Fibroblast of peridontal ligament (primary cell): ENCODE measurements around the gene CD164L2.
"Not testable (repeated sequence)": the region's sequence is repeated elsewhere in the genome, so short reads cannot be mapped to it uniquely, and the experiment has no call there.

Source experiments
- DNase-seq: peaks from one replicate; pipeline ENCODE4 v3.0.0-alpha.2; 2010; ENCODE audit errors: extremely low read depth

The CD164L2 gene

DNA sequence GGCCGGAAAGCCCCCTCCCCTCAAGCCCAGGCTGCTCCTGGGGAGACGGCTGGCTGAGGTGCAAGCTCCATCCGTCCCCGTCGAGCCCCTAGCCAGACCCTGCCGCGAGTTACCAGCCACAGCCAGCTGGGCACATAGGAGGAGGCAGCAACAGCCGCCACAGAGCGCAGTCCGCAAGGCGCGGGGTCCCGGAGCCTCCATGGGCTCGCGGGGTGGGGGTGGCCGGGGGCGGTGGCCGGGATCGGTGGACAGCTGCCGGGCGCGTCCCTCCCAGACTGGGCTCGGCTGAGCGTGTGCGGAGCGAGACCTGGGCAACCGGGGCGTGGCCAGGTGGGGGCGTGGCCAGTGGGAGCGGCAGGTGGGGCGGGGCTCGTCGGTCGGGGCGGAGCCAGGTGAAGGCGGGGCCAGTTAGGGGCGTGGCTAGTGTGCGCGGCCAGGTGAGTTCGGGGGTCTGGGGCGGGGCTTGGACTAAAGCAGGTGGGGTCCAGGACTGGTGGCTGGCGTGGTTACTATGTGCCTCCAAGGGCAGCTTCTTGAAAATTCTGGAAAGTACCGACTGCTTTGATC, at the start of gene CD164L2:
CD164L2 (minus strand) TSS at position 295 of the 567 bp plus-strand sequence; CDS start at position 201, 94 bp downstream.
- DNase-seq, result no peak

GRCh38 chr1:27432725-27433124, 49.6 kb upstream of the CD164L2 start:
- not testable (repeated sequence) for DNase-seq

GRCh38 chr1:27431601-27431940, 48.4 kb upstream of the CD164L2 start:
- DNase-seq, result no peak

DNA sequence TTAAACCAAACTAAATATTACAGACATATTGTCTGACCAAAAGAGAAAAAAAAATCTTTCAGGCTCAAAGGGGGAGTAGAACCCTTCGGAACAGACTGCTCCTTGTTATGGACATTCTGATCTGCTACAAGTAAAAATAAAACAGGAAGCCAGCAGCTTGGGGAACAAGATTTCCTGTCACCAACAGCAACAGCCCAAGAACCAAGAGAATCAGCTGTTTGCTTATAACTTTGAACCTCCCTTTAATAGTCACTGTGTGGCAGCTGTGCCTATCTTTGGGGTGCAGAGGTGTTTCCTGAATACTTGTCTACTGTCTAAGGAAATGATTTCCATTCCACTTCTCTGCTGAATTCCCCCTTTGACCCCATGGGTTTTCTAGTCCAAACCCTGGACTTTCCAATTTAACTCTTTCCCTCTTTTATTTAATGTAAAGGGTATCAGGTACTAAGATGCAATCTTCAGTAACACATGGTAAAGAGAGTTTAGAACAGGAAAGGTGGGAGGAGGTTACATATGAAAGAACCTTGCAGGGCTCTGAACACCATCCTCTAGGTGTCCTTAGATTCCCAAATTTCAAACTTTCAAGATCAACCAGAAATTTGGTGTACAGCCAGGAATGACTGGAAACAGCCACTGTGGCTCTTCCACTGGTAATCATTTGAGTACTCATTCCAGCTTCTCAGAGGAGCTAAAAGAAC, 47.9 kb upstream of the CD164L2 start:
- DNase-seq, result peak; percentile 49

GRCh38 chr1:27429029-27429425, 45.9 kb upstream of the CD164L2 start:
- DNase-seq, result peak; percentile 31

DNA sequence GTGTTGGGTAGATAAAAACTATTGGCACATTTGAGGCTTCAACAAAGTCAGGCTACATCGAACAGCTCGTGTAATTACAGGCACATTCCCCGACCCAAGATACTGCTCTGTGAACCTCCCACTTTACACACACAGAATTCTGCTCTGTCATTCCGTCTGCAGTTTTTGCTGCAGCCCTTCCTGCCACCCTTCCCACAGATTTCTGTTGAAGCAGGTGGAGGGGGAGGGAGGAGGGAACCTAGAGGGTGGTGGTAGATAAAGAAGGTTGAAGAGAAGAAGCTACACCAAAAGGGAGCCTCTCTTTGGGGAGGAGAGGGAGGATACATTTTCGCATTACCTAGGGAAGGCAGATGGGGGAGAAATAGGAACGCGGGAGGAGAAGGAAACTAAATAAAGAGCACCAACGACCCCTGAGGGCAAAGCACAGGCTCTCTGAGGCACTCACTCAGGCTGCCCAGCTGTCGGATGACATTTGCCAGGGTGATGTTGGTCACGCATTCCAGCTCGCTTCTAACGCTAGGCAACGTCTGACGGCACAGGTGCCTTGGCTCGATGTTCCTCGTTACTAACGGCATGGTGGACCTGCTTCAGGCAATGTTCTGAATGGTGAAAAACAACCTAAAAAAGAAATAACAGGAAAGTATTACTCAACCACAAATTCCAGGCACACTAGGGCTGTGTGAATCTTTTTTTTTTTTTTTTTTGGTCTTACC, 45.3 kb upstream of the CD164L2 start:
- DNase-seq, result no peak

DNA sequence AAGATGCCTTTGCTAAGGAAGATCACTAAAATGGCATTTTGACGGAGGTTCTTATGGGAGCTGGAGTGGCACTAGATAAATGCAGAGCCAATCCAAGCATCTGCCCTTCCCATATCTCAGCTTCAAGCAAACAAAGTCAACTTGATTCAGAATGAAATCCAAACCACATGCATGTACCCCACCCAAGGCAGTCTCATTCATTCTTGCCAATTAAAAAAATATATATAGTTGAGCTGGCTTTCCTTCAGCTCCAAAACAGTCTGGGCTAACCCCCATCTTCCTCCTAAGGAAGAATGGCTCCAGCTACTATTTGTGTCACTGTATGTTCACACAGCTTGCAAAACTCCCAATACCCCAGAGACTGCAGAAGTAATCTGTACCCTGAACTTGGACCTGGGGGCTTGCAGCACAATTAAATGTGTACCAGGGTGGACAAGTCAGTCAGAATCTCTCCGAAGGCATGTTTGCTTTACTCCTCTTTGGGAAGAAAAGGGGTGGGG, 44.7 kb upstream of the CD164L2 start:
- DNase-seq, result peak; percentile 58

GRCh38 chr1:27427329-27427728, 44.2 kb upstream of the CD164L2 start:
- no peak for DNase-seq

DNA sequence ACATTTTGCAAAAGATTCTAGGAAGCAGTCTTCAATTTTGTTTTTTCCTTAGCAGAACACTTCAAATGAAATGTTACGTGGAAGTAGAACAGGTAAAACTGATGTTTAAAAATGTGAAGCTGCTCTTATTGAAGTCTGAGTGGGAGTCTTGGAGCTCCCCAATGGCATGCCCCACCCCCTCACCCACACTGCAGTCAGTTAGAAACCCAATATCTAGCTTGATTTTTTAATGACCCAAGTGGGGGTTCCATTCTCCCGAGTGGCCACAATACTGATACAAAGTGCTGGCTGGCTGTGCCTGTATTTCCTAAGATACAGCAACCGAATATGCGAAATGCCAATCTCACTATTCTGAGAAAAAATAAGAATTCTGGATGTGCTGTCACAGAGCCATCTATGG, 40.6 kb upstream of the CD164L2 start:
- no peak for DNase-seq

- peak; percentile 88 for DNase-seq
These were observed 35.4 kb upstream of the CD164L2 start for GRCh38 chr1:27418326-27419185.

GRCh38 chr1:27417713-27418112, 34.6 kb upstream of the CD164L2 start:
- DNase-seq, result no peak

DNA sequence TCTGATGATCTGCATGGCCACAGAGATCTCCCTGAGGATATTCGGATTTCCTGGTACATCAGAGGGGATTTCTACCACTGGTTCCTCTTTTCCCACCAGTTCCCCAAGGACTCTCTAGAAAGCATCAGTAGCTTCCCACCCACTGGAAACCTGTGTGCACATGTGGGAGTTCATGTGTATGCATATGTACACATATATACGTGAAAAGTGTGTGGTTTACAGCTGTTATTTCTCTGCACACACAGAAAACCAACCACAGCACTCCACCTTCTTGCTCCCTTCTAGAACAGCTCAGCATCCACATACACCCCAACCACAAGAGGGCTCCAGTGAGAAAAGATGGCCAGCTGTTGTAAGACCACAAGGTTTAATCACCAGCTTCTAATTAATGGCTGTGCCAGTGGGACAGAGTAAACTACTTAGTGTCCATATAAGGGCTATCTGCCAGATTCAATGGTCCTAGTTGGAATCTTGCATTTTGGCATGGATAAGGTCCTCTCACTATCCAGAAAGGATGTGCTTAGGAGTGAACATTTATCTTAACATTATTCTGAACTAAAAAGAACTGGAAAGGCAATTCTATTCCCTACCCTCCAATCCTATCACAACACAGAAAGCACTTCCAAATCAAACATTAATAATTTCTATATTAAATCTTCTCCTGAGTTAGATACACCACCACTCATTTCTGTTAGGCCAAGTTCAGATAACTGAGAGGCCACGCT, 33.4 kb upstream of the CD164L2 start:
- peak; percentile 74 for DNase-seq

GRCh38 chr1:27414091-27414490, 31.0 kb upstream of the CD164L2 start:
- DNase-seq, result no peak

GRCh38 chr1:27413004-27413403, 29.9 kb upstream of the CD164L2 start:
- no peak for DNase-seq

DNA sequence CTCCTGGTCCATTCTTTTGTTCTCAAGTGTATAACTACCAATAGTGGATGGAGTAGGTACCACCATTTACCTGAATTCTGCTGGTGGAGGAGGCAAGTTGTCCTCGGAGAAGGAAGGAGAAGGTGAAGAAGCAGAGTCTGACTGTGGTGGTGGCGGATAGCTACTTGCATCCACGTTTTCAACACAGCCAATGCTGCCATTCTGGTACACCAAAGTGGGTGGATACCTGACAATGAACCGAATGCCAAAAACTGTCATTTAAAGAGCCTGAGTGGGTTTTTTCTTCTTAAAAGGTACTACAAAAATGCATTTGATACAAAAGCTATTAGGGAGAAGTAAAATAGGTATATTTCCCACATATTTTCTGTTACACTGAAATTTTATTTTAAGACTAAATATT, 29.4 kb upstream of the CD164L2 start:
- no peak for DNase-seq

GRCh38 chr1:27410709-27411108, 27.6 kb upstream of the CD164L2 start:
- no peak for DNase-seq

- no peak for DNase-seq
These were observed 26.5 kb upstream of the CD164L2 start for GRCh38 chr1:27409669-27410068.

DNA sequence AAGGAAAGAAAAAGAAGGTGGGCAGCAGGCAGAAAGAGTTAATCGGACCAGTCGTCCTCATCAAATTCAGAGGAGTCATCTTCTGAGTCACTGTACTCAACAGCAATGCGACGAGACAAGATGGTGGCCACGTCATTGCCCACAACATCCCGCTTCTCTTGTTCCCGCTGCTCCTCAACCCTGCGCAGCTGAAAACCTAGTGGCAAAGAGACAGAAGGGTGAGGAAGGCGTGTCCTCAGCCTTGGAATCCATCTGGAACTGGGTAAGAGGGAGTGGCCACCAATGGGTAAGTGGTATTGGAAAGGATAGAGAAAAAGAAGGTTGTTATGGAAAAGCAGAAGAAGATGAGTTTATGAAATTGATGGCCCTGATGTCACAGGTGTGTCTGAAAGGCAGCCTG, 25.0 kb upstream of the CD164L2 start:
- DNase-seq, result no peak

- not testable (repeated sequence) for DNase-seq
These were observed 23.7 kb upstream of the CD164L2 start for GRCh38 chr1:27406791-27407190.

GRCh38 chr1:27406362-27406680, 23.2 kb upstream of the CD164L2 start:
- DNase-seq, result no peak

DNA sequence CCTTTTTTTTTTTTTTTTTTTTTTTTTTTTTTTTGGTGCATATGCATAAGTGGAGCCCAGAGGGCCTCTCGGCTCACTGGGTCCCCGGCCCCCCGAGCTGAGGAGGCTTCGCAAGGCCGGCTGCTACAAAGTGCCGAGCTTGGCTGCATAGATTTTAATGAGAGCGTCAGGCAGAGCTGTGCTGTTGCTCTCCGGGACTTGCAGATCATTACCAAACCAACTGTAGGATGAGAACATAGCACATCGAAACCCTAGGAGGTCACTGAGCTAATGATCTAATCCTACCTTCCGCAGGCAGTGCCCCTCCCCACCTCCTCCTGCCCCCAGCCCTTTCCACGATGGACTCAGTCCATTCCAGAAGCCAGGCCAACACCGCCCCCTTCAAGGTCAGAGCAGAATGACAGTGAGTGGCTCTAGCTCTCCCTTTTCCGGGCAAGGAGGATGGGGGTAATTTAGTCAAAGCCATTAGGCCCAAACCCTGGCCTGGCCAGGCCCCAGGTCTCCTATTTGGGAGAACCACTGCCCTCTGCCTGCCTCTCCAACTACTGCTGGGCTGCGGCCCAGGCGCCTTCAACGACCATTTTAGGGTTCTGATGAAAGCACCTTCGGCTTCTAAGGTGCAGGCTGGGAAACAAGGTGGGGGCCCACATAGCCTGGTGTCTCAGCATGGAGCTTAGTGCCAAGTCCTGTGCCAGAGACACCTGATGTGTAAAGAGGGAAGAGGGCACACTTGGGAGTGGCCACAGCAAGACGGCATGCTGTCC, 22.6 kb upstream of the CD164L2 start:
- DNase-seq, result not testable (repeated sequence)
